ENCODE data around the gene DNLZ.
A peak's percentile ranks its signal among the peaks of the same experiment; 100 is the strongest.
"Not testable (repeated sequence)": the region's sequence is repeated elsewhere in the genome, so short reads cannot be mapped to it uniquely, and the experiment has no call there.

DNLZ gene

GRCh38 chr9:136331030-136331429, 32.5 kb downstream of the DNLZ start:
- DNase-seq (ENCODE audit: low read depth in 3 of 3) = no peak

DNA sequence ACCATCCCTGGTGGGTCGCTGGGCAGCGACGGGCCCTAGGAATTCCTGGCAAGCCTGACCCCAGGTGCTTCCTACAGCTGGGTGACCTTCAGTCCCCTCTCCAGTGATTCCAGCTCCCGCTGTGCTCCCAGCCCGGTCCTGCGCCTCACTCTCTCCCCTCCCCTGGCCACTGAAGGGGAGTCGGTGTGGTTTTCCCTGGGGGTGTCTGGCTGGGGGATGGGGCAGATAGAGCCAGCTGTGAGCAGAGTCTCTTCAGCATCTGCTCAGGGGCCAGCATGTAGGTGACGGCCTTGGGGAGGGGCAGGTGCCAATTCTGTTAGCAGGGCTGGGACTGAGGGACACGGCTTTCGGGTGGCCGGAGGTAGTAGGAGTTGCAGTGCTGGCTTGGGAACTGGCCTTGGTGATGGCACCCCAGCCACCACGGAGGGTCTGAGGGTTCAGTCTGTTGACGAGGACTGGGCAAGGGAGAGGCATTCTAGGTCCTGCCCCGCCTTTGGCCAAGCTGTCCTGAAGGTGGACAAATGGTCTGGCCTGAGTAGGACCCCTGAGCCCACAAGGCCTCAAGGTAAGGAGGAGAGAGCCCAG, 33.0 kb downstream of the DNLZ start:
- no peak for DNase-seq (ENCODE audit: low read depth in 3 of 3)

GRCh38 chr9:136329636-136330405, 33.7 kb downstream of the DNLZ start:
- DNase-seq (ENCODE audit: low read depth in 3 of 3) = no peak

DNA sequence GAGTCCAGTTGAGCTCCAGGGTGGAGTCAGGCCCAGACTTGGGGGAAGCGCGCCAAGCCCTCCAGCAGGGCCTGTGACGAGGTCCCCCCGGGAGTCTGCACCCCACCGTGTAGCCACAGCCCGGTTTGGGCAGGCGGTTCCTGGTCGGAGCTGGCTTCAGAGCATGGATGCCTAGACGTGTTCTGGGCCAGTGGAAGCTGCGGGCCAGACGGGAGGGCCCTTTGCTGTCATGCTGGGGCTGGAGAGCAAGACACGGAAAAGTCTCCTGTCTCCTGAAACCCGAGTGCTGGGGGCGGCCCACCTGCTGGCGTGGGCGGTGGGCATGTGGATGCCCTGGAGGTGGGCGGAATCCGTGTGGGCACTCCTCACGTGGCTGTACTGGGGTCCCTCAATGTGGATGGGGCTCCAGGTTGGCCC, 34.3 kb downstream of the DNLZ start:
- no peak for DNase-seq (ENCODE audit: low read depth in 3 of 3)

DNA sequence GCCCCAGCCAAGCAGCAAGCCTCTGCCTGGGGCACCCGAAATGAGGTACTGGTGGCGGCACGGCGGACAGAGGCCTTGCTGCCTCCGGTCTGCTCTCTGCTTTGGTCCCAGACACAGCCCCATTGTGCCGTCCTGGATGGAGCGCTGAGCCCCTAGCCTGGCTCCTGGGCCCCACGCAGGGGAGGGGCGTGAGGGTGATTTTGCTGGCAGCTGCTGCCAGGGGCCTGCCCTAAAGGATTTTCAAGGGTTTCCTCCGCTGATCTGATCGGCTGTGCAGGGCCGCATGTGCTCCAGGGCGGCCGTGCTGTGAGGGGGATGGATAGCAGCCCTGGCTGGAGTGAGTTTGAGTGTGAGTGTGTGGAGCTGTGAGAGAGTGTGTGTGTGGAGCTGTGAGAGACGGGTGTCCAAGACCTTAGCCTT, 34.9 kb downstream of the DNLZ start:
- DNase-seq (ENCODE audit: low read depth in 3 of 3) = no peak

DNA sequence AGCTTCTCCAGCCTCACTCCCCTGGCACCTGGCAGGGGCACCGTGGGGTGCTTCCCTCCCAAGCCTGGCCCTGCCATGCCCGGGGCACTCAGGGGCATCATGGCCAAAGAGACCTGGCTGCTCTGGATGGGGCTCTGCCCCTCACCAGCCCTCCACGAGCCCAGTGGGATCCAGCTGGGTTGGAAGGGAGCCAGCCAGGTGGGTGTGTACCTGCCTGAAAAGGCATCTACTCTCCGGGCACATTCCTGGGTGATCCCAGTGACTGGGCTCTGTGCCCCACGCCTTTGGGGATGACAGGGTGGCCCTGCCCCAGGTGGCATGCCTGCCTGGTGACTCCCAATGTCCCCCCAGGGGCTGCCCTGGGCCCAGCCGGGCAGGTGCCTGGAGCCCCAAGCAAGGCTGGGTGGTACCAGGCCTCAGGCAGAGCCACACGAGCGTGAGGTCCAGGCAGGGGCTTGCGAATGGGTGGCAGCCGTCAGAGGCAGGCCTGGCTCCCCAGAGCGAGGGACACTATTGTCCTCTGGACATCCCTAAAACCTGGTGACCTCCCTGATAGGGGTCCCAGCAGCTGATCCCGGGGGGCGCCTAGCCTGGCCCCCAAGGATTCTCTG, 35.4 kb downstream of the DNLZ start:
- DNase-seq (ENCODE audit: low read depth in 3 of 3) = no peak

DNA sequence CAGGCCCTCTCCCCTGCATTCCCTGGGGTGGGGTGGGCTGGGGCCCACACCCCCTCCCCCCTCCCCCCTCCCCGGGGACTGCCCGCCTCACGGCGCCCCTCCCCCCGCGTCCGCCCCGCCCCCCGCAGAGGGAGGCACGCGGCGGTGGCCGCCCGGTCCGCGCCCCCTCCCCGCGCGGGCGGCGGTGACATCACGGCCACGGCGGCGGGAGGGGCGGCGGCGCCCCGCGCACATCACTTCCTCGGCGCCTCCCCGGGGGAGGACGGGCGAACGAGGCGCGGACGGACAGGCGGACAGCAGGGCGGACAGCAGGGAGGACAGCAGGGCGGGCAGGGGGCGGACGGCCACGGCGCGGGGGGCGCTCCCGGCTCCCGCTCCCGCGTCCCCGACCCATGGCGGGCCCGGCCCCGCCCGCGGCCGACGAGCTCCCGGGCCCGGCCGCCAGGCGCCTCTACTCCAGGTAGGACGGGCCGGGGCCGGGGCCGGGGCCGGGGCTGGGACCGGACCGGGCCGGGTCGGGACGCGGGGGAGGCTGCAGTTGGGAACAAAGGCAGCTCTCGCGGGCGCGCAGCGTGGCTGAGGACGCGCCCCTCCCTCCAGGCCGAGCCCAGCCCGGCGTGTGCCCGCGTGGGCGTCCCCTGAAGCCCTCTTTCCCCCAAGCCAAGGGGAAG, 36.1 kb downstream of the DNLZ start, which contains the start of gene GPSM1:
TSS of gene GPSM1 (plus strand) at position 236 of the 671 bp plus-strand sequence. CDS start at position 393, 157 bp downstream.
- peak in 1 of 3 donors; percentile 18 for DNase-seq (ENCODE audit: low read depth in 3 of 3)

GRCh38 chr9:136326761-136327303, 36.7 kb downstream of the DNLZ start:
- DNase-seq (ENCODE audit: low read depth in 3 of 3) = no peak

- no peak for DNase-seq (ENCODE audit: low read depth in 3 of 3)
These were observed 37.3 kb downstream of the DNLZ start for GRCh38 chr9:136326061-136326760.

DNA sequence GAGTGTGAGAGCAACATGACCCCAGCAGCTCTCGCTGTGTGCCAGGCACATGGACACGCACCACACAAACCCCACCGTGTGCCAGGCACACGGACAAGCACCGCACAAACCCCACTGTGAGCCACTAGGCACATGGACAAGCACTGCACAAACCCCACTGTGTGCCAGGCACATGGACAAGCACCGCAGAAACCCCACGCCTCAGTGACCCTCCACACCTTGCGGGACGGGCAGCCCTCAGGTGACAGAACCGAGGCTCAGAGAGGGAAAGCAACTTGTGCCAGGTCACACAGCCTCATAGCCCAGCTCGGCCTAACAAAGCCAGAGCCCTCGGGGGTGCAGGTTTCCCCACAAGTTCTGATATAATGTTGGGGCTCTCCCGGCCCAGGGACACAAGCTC, 38.2 kb downstream of the DNLZ start:
- no peak for DNase-seq (ENCODE audit: low read depth in 3 of 3)

DNA sequence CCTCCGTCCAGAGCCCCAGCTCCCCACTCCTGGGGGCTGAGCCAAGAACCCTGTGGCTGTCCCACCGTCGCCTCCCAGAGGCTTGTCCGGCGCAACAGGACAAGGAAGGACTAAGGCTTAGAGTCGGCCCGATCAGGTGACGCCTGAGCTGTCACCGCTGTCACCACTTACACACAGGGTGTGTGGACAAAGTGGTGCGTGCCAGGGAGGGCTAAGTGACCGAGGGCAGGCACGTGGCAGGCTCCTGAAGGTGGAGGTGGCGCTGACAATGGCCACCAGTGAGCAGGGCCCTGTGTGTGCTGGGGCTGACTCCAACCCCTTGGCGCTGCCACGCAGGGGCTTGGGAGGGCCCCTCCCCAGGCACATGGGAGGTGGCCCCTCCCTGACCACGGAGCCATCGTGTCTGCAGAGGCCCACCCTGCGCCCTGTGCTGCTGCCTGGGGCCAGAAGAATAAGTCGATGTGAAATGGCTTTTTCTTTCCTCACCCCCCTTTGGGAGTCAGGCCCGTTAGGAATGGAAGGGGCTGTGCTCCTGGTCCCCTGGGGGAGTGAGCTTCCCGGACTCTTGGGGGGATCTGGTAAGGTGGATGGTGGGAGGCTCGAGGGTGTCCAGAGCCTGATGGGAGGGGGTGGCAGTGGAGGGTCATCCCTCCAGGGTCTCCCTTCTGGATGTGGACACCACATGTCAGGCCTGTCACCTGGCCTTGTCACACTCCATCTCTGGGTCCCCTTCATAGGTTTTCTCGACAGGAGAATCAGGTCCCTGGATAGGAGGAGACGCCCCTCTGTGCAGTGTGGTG, 38.8 kb downstream of the DNLZ start:
- no peak for DNase-seq (ENCODE audit: low read depth in 3 of 3)

- no peak for DNase-seq (ENCODE audit: low read depth in 3 of 3)
These were observed 40.2 kb downstream of the DNLZ start for GRCh38 chr9:136323371-136323789.

GRCh38 chr9:136322756-136323330, 40.7 kb downstream of the DNLZ start:
- DNase-seq (ENCODE audit: low read depth in 3 of 3) = no peak

DNA sequence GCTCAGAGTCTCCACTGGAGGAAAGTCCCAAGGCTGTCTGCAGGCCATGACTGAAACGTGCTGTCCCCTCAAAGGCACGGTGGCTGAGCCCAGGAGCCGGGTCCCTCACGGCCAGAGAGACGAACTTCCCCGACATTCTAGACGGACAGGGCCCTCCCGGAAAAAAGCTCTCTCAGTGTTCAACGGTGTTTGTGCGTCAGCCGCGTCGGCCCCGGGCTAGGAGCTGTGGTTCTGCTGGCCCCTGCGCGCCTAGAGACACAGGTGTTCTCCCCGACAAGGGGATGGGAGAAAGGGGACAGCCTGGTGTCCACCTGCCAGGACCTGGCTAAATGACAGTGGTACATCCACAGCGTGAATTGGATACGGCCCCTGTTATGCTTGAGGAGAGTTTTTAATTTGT, 42.0 kb downstream of the DNLZ start:
- DNase-seq (ENCODE audit: low read depth in 3 of 3) = no peak

DNA sequence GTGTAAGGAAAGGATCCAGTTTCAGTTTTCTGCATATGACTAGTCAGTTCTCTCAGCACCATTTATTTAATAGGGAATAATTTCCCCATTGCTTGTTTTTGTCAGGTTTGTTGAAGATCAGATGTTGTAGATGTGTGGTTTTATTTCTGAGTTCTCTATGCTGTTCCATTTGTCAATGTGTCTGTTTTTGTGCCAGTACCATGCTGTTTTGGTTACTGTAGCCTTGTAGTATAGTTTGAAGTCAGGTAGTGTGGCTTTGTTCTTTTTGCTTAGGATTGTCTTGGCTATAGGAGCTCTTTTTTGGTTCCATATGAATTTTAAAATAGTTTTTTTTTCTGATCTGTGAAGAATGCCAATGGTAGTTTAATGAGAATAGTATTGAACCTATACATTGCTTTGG, 42.6 kb downstream of the DNLZ start:
- not testable (repeated sequence) for DNase-seq (ENCODE audit: low read depth in 3 of 3)

DNA sequence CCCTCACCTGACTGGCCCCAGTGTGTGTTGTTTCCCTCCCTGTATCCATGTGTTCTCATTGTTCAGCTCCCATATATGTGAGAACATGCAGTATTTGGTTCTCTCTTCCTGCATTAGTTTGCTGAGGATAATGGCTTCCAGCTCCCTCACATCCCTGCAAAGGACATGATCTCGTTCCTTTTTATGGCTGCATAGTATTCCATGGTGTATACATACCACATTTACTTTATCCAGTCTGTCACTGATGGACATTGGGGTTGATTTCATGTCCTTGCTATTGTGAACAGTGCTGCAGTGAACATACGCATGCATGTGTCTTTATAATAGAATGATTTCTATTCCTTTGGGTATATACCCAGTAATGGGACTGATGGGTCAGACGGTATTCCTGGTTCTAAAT, 43.6 kb downstream of the DNLZ start:
- DNase-seq (ENCODE audit: low read depth in 3 of 3) = not testable (repeated sequence)

- not testable (repeated sequence) for DNase-seq (ENCODE audit: low read depth in 3 of 3)
These were observed 44.3 kb downstream of the DNLZ start for GRCh38 chr9:136319244-136319643.

DNA sequence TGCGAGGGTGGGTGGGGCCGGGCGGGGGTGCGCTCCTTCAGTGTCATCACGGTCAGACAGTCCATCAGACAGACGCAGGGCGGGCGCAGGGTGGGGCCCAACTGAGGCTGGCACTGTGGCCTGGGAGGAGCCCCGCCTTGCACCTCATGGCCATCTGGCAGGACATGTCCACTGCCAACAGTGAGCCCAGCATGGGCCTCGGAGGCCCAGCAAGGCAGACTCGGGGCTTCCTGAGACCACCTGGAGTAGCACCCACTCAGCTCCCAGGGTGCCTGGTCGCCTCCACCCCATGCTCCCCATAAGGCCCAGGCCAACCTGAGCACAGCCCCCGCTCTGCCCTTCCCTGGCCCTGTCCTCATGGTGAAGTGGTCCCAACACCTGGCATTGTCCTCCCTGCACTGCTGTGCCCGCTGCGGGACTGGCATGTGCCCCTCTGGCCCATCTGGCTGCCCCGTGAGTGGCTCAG, 44.7 kb downstream of the DNLZ start:
- DNase-seq (ENCODE audit: low read depth in 3 of 3) = no peak

DNA sequence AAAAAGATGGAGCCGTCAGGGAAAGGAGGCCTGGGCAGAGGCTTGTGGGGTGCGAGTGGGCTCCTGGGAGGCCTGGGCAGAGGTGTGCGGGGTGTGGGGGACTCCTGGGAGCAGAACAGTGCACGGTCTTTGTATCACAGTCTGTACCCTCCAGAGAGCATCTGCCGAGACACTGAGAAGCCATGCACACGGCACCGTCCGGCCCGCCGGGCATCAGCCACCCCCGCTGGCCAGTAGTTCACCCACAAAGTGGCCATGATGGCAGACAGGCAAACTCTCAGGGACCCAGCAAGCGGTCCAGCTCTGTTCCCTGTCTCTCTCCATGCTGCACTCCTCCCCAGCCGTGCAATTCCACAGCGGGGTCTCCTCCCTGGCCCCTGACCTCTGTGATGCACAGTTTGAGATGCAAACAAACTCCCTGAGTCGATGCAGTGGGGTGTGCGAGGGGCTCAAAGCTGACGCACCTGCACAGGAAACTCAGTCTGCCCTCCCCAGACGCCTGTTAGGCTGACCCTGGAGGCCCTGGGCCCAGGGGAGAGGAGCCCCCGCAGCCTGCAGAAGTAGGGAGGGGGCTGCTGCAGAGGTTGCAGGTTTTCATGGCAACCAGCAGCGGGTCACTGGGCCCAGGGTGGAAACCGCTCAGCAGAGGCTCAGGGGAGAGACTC, 45.3 kb downstream of the DNLZ start:
- no peak for DNase-seq (ENCODE audit: low read depth in 3 of 3)

DNA sequence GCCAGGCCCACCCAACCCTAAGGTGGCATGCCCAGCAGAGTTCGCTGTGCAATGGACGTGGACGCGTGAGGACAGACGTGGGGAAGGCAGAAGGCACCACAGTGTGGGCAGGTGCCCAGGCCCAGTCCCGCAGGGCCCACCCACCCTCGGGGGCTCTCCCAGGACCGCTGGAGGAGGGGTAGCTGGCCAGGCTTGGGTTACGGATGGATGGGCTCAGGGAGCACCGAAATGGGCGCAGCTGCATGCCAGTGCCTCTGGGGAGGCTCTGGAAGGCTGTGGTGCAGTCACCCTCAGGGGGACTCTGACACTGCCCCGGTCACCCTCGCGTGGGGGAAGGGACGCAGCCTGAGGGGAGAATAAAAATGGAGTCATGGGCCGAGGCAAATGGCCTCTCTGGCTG, 45.8 kb downstream of the DNLZ start:
- no peak for DNase-seq (ENCODE audit: low read depth in 3 of 3)

Data from stimulated activated CD4-positive, alpha-beta T cell treated with anti-CD3 and anti-CD28 coated beads, TNF-alpha, amount 100 ng/mL, for 48 hours (primary cell).